Suprapubic skin (tissue), 4 donors: ENCODE measurements around the gene NAA35. TPM values are rescaled to one million over a fixed set of nuclear protein-coding genes. Genes with fewer than 3 reads are reported as not detected.

Source experiments
- DNase-seq, 2 donors: peaks; one replicate each; pipeline ENCODE4 v3.0.0-alpha.2; 2019; ENCODE audit warnings: low spot score in 2 of 2
- H3K27ac ChIP-seq: fragments of 200-600 bp; sonication (generic); one replicate; pipeline ENCODE4 v1.5.1; 2019
- H3K27me3 ChIP-seq: fragments of 200-600 bp; sonication (generic); one replicate; pipeline ENCODE4 v1.5.1; 2019
- H3K36me3 ChIP-seq: fragments of 200-600 bp; sonication (generic); one replicate; pipeline ENCODE4 v1.5.1; 2019
- H3K4me1 ChIP-seq: fragments of 200-600 bp; sonication (generic); one replicate; pipeline ENCODE4 v1.5.1; 2019
- H3K4me3 ChIP-seq: fragments of 200-600 bp; sonication (generic); one replicate; pipeline ENCODE4 v1.5.1; 2019; ENCODE audit warnings: mild to moderate bottlenecking
- H3K9me3 ChIP-seq: fragments of 200-600 bp; sonication (generic); one replicate; pipeline ENCODE4 v1.5.1; 2019
- EP300 ChIP-seq: sonication (generic); formaldehyde crosslinking; IDR thresholded peaks from one replicate; pipeline ENCODE4 v1.6.1; 2017; ENCODE audit warnings: antibody characterized with exemption
- POLR2A ChIP-seq, 2 donors: fragments of 450-650 bp; IDR thresholded peaks; one replicate each; pipeline ENCODE4 v1.6.1; 2017; ENCODE audit warnings: antibody characterized with exemption in 2 of 2, mild to moderate bottlenecking in 2 of 2, moderate library complexity in 2 of 2
- POLR2AphosphoS5 ChIP-seq, 3 donors: sonication (generic); formaldehyde crosslinking; IDR thresholded peaks; one replicate each; pipeline ENCODE4 v1.6.1; 2017; ENCODE audit warnings: antibody characterized with exemption in 3 of 3
- WGBS: methylation state at CpG from one replicate; pipeline ENCODE4 v1.1.5; 2018; 5-methylcytosine and 5-hydroxymethylcytosine counted together
- total RNA-seq, 4 donors: library from RNA; depleted of rRNA; stranded (reverse); fragments of >200 nt; gene quantifications; one replicate each; pipeline ENCODE4 v1.1.0, GENCODE V29; 2016
- TF ChIP-seq, protein P1 (sequence below), 2 donors: fragments of 200-600 bp in 1 of 2; fragments of 450-650 bp in 1 of 2; sonication (generic) in 1 of 2; IDR thresholded peaks; one replicate each; pipeline ENCODE4 v1.5.1; 2016 to 2019; ENCODE audit warnings: antibody characterized with exemption in 2 of 2, mild to moderate bottlenecking in 1 of 2, moderate library complexity in 1 of 2

NAA35 gene
- total RNA-seq, 4 donors from 2014 or later = 10.5 to 29.2 (median 13.2) TPM

DNA sequence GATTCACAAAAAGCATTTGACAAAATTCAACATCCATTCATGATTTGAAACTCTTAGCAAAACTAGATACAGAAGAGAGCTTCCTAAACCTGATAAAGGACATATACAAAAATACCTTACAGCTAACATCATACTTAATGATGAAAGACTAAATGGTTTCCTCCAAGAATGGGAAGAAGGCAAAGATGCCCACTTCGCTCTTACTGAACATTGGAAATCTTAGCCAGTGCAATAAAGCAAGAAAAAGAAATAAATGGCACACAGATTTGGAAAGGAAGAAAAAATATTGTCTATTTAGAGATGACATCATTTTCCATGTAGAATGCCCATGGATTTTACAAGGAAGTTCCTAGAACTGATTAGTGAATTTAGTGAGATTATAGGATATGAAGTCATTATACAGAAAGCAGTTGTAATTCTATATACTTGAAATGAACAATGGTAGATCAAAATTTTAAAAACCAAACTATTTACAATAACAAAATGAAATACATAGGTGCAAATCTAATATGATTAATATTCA, 64.4 kb downstream of the NAA35 start:
- Histone ChIP-seq H3K9me3 (no peaks in the 10 kb centered on the region), H3K27me3 (no peaks in the 10 kb centered on the region), H3K4me3 (no peak overlapping the region), H3K36me3 (peaks cover 60% of the 10 kb centered on the region), H3K4me1 (no peaks in the 10 kb centered on the region), H3K27ac (no peak overlapping the region)
- TF ChIP-seq POLR2AphosphoS5 (IDR thresholded peaks at IDR 0.05) = no peak
- no peak for TF ChIP-seq EP300
- no peak for DNase-seq
- WGBS = 91% methylated on average over 1 of the region's 1 CpG

DNA sequence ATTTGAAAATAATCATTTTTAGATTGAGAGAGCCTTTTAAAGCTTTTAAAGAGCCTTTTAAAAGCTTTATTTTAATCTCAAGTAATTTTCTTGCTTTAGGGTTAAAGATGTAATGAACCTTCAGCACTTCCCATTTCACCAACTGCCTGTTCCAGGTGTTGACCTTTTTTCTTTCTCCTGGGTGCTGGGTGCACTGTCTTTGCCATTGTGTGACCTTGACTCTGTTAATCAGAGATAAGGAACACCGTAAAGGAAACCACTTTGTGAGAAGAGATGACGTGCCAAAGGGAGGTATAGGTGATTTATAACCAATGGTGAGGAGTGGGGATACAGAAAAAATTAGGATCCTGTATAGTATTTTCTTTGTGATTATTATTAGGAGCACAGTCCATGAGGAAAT, 68.2 kb downstream of the NAA35 start:
- TF ChIP-seq, protein P1, sequence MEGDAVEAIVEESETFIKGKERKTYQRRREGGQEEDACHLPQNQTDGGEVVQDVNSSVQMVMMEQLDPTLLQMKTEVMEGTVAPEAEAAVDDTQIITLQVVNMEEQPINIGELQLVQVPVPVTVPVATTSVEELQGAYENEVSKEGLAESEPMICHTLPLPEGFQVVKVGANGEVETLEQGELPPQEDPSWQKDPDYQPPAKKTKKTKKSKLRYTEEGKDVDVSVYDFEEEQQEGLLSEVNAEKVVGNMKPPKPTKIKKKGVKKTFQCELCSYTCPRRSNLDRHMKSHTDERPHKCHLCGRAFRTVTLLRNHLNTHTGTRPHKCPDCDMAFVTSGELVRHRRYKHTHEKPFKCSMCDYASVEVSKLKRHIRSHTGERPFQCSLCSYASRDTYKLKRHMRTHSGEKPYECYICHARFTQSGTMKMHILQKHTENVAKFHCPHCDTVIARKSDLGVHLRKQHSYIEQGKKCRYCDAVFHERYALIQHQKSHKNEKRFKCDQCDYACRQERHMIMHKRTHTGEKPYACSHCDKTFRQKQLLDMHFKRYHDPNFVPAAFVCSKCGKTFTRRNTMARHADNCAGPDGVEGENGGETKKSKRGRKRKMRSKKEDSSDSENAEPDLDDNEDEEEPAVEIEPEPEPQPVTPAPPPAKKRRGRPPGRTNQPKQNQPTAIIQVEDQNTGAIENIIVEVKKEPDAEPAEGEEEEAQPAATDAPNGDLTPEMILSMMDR (IDR thresholded peaks at IDR 0.05) = no peak
- no peaks in the 10 kb centered on the region for H3K4me1 ChIP-seq
- no peak overlapping the region for H3K4me3 ChIP-seq
- peaks cover 77% of the 10 kb centered on the region for H3K36me3 ChIP-seq
- no peak overlapping the region for H3K27ac ChIP-seq
- H3K9me3 ChIP-seq = no peaks in the 10 kb centered on the region
- no peaks in the 10 kb centered on the region for H3K27me3 ChIP-seq
- no peak for DNase-seq
- WGBS = 84% methylated on average over 2 of the region's 2 CpGs

DNA sequence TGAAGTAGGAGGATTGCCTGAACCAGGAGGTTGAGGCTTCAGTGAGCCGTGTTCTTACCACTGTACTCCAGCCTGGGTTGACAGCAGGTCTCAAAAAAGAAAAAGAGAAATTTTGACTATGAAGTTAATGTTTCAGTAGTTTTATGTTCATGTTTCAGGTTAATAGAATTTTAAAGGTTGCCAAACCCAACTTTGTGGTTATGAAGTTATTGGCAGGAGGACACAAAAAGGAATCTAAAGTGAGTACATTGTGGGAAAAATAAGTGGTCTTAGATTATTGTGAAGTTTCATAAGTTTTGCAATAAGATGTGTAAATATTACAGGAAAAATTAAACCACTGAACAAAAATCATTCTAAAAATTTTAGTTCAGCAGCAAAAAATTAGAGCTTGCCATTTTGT, 79.8 kb downstream of the NAA35 start:
- H3K4me1 ChIP-seq = no peaks in the 10 kb centered on the region
- H3K36me3 ChIP-seq = peaks cover 73% of the 10 kb centered on the region
- 82% methylated on average over 1 of the region's 1 CpG for WGBS
- H3K27ac ChIP-seq = no peak overlapping the region
- no peaks in the 10 kb centered on the region for H3K9me3 ChIP-seq
- no peak for DNase-seq
- no peaks in the 10 kb centered on the region for H3K27me3 ChIP-seq
- TF ChIP-seq POLR2A (IDR thresholded peaks at IDR 0.05) (no peak), EP300 (no peak), POLR2AphosphoS5 (IDR thresholded peaks at IDR 0.05) (no peak)
- TF ChIP-seq, protein P1 (IDR thresholded peaks at IDR 0.05) = no peak
- no peak overlapping the region for H3K4me3 ChIP-seq

DNA sequence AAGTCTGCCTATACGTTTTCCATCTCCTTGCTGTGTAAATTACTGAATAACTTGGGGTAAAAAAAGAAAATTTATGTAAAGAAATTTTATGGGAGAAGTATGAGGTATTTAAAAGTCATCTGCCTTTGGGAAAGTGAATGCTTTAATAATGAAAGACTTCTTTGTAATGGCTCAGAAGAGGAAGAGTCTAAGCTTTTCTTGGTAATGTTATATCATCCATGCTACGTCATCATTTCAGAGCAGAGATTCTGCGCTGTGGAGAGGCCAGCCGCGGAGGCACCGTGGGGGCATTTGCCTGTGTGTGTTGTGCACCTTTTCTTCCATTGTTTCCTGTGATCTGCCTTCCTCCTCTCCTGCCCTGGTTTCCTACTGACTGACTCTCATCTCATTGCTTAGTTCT, 80.2 kb downstream of the NAA35 start:
- no peaks in the 10 kb centered on the region for H3K27me3 ChIP-seq
- H3K9me3 ChIP-seq = no peaks in the 10 kb centered on the region
- 72% methylated on average over 6 of the region's 6 CpGs for WGBS
- no peak overlapping the region for H3K27ac ChIP-seq
- H3K4me3 ChIP-seq = no peak overlapping the region
- TF ChIP-seq POLR2AphosphoS5 (IDR thresholded peaks at IDR 0.05) = no peak
- TF ChIP-seq EP300 = no peak
- no peak for DNase-seq
- no peaks in the 10 kb centered on the region for H3K4me1 ChIP-seq
- H3K36me3 ChIP-seq = peaks cover 76% of the 10 kb centered on the region

DNA sequence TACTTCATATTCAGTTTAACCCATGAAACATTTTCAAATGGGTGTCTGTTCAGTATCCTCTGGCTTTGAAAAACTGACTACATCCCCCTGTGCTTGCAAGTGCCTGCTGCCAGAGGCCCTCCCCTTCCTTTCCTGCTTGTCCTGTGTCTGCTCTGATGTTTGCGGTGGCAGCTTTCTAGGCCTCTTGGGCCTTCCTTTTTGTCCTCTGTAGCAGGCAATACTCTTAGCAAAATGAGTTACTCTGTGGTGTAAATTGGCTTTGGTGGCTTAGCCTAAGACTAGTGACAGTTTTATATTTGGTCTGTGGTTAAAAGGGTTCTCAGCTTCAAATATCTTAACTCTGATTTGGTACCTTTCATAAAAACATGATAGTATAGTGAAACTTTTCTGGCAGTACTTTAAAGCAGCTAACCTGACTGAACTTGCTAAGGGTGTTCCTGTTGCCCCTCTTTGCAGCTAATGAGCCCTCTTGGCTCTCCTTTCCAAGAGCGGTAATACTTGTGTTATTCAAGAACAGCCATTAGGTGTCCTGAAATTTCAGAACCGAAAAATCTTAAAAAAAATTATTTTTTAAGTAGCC, 81.8 kb downstream of the NAA35 start:
- Histone ChIP-seq H3K27ac (no peak overlapping the region), H3K36me3 (peaks cover 78% of the 10 kb centered on the region)
- no peak for TF ChIP-seq EP300
- TF ChIP-seq POLR2AphosphoS5 (IDR thresholded peaks at IDR 0.05) = no peak
- TF ChIP-seq, protein P1 (IDR thresholded peaks at IDR 0.05) = no peak
- TF ChIP-seq POLR2A (IDR thresholded peaks at IDR 0.05) = no peak

DNA sequence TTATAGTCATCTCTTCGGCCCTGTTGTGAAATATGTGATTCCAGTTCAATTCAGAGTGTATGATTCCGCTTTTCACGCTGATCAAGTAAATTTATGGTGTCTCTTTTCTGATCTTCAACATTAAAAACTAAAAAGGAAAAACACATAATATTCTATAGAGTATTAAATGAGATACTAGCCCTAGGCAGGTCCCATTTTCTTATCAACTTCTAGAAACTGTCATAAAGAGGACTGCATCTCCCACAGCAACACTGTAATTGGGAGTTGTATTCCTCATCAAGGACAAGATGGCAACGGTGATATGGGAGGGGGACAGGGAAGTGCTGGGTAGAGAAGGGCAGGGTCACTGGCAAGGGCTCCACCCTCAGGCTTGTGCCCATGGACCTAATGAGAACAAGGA, 86.8 kb downstream of the NAA35 start:
- H3K27ac ChIP-seq = no peak overlapping the region
- H3K27me3 ChIP-seq = no peaks in the 10 kb centered on the region
- no peaks in the 10 kb centered on the region for H3K4me1 ChIP-seq
- DNase-seq = no peak
- WGBS = 94% methylated on average over 4 of the region's 4 CpGs
- H3K4me3 ChIP-seq = no peak overlapping the region
- no peak for TF ChIP-seq POLR2A (IDR thresholded peaks at IDR 0.05)
- TF ChIP-seq, protein P1 (IDR thresholded peaks at IDR 0.05) = no peak
- TF ChIP-seq EP300 = no peak
- no peak for TF ChIP-seq POLR2AphosphoS5 (IDR thresholded peaks at IDR 0.05)
- no peaks in the 10 kb centered on the region for H3K9me3 ChIP-seq
- H3K36me3 ChIP-seq = peaks cover 53% of the 10 kb centered on the region

More for the DNA sequence above, 81.8 kb downstream of the NAA35 start:
- Histone ChIP-seq H3K4me3 (no peak overlapping the region), H3K27me3 (no peaks in the 10 kb centered on the region), H3K9me3 (no peaks in the 10 kb centered on the region), H3K4me1 (no peaks in the 10 kb centered on the region)
- WGBS = 68% methylated on average over 3 of the region's 3 CpGs
- no peak for DNase-seq
